ENCODE results near the gene PPP6R1.

The PPP6R1 gene

DNA sequence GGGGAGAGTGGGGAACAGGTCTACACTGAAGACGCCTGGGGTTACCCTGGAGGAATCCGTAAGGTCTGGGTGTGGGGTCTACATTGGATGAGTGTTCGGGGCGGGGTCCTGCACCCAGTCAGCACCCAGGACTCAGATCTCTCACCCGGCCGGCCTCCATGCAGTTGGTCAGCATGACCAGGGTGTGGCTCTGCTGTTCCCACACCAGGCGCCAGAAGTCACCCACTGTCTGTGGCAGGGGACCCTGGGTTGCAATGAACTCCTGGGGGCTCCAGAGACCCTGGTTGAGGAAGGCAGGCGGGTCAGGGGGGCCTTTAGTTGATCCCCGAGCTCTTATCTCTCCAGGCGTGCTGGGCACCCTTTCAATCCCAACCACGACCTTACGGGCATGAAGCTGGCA lies 72.7 kb downstream of the PPP6R1 start:
- Histone ChIP-seq H3K27me3 (peaks cover 0 to 45% of the 10 kb centered on the region in 2 donors), H3K27ac (no peak overlapping the region), H3K9me3 (no peaks in the 10 kb centered on the region), H3K36me3 (no peaks in the 10 kb centered on the region), H3K4me1 (no peaks in the 10 kb centered on the region), H3K4me3 (no peak overlapping the region)
- DNase-seq, result no peak
- intact Hi-C loops (cut with DNase I; ENCODE audit: low total_unique reads), result no loop called here
- TF ChIP-seq, protein P1, sequence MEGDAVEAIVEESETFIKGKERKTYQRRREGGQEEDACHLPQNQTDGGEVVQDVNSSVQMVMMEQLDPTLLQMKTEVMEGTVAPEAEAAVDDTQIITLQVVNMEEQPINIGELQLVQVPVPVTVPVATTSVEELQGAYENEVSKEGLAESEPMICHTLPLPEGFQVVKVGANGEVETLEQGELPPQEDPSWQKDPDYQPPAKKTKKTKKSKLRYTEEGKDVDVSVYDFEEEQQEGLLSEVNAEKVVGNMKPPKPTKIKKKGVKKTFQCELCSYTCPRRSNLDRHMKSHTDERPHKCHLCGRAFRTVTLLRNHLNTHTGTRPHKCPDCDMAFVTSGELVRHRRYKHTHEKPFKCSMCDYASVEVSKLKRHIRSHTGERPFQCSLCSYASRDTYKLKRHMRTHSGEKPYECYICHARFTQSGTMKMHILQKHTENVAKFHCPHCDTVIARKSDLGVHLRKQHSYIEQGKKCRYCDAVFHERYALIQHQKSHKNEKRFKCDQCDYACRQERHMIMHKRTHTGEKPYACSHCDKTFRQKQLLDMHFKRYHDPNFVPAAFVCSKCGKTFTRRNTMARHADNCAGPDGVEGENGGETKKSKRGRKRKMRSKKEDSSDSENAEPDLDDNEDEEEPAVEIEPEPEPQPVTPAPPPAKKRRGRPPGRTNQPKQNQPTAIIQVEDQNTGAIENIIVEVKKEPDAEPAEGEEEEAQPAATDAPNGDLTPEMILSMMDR (IDR thresholded peaks at IDR 0.05), result no peak

DNA sequence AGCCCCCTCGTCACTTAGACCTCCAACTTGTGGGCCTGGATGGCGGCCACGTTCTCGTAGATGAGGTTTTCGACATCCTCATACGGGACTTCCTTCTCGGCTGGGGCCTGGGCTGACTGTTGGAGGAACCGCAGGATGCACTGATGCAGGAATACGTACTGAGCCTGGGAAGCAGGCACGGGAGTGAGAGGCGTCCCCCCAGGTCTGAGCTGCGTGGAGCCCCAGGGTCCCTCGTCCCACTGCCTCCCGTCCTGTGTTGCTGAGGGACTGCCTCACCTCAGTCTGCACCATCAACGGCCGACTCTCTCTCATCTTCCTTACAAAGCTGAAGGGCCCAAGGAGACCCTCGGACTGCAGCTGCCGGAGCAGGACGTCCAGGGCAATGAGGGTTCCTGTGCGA lies 77.1 kb downstream of the PPP6R1 start:
- intact Hi-C loops (cut with DNase I; ENCODE audit: low total_unique reads), result no loop called here
- H3K9me3 ChIP-seq, result no peaks in the 10 kb centered on the region
- H3K27ac ChIP-seq, result no peak overlapping the region
- H3K4me1 ChIP-seq, result peaks cover 0 to 16% (median 13%) of the 10 kb centered on the region in 4 donors
- no peaks in the 10 kb centered on the region for H3K36me3 ChIP-seq
- DNase-seq, result no peak
- H3K27me3 ChIP-seq, result peaks cover 7 to 86% of the 10 kb centered on the region in 2 donors
- TF ChIP-seq, protein P1 (IDR thresholded peaks at IDR 0.05), result no peak
- H3K4me3 ChIP-seq, result no peak overlapping the region

All from tibial artery (tissue), 4 donors.